Fibroblast of skin of back (primary cell): Measurements from ENCODE around the gene STX1B.
"Not testable (repeated sequence)": the region's sequence is repeated elsewhere in the genome, so short reads cannot be mapped to it uniquely, and the experiment has no call there.

Experiments
- DNase-seq: peaks from one replicate; pipeline ENCODE4 v3.0.0-alpha.2; 2013

The STX1B gene

GRCh38 chr16:31013292-31013691 lies 2.9 kb upstream of the STX1B start:
- DNase-seq, result not testable (repeated sequence)

DNA sequence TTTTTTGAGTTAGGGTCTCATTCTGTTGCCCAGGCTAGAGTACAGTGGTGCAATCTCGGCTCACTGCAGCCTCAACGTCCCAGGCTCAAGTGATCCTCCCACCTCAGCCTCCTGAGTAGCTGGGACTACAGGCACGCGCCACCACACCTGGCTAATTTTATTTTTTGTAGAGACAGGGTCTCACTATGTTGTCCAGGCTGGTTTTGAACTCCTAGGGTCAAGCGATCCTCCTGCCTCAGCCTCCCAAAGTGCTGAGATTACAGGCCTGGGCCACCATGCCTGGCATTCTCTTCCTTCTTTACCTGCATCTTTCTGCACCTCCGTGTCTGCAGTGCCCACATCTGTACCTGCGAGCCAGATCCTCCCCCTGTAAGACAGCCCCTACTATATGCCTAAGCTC lies 1.4 kb upstream of the STX1B start:
- not testable (repeated sequence) for DNase-seq

GRCh38 chr16:31009894-31010584 lies 399 bp downstream of the STX1B start:
- DNase-seq, result no peak

DNA sequence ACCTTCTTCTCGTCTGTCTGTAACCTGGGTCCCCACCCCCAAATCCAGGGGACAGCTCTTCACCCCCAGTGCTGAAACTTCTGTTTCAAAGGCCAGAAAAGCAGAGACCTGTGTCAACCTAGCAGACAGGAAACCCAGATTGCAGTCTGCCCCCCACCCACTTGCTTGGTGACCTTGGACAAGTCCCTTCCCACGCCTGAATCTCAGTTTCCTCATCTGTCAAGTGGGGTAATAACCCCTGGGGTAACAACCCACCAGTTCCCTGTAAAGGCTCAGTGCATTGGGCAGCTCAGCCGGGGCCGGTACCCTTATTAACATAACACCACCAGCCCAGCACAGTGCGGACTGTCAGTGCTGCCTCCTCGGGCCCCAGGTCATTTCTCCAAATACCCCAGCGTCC lies 1.3 kb downstream of the STX1B start:
- DNase-seq, result no peak

GRCh38 chr16:31008551-31008950 lies 1.9 kb downstream of the STX1B start:
- DNase-seq, result no peak

DNA sequence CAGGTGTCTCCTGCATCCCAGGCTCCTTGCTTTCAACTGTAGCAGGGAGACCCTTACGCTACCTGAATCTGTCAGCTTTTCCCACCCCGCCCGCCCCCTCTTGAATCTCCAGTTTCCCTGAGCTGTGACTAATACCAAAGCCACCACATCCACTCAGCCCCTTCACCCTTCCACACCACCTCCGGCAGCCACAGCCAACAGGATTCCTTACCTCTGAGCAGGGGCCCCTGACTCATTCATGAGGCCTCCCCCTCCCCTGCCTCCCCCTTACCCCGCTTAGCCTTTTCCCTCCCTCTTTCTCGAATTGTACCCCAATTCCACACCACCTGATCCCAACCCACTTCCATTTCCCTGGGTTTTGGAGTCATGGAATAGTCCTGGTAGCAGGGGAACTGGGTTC lies 2.3 kb downstream of the STX1B start:
- peak; percentile 75 for DNase-seq

DNA sequence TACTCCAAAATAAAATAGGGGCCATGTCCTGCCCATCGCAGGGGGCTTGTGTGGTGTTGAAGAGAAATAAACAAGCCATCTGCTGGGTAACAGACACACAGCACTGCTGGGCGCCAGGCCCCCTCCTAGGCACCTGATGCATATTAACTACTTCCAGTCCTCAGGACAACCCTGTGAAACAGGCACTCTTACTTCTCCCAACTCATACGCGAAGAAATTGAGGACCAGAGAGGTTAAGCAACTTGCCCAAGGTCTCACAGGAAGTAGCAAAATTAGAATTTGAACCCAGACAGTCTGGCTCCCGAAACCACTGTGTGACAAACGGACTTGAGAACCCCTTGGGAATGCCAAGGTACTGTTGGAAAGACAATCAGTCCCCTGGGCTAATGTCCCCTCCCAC lies 2.8 kb downstream of the STX1B start:
- no peak for DNase-seq

GRCh38 chr16:31006589-31006988 lies 3.8 kb downstream of the STX1B start:
- DNase-seq, result no peak

GRCh38 chr16:31006086-31006385 lies 4.4 kb downstream of the STX1B start:
- no peak for DNase-seq

- DNase-seq, result no peak
Measured at GRCh38 chr16:31005350-31006085, 4.9 kb downstream of the STX1B start.

- no peak for DNase-seq
Measured at GRCh38 chr16:31004658-31005057, 5.8 kb downstream of the STX1B start.

- no peak for DNase-seq
Measured at GRCh38 chr16:31003744-31004143, 6.7 kb downstream of the STX1B start.

DNA sequence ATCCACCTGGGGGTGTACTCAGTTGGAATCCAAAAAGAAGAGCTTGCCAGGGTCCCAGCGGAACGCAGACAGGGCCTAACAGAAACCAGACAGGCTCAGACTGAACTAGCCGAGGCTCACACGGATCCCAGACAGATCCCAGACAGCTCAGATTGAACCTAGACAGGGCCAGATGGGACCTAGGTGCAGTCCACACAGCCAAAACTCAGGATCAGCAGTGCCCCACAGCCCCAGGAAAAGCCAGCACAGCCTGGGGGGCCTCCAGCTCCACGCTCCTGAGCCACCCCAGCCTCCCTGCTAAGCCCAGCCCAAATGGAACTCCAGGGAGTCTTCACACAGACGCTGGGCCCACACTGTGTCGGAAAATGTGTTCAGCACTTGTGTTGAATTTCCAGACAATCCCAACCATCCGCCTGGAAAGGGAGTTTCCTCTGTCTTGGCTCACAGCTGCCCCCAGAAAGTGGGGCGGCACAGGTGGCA lies 7.5 kb downstream of the STX1B start:
- no peak for DNase-seq

- no peak for DNase-seq
Measured at GRCh38 chr16:31002250-31002700, 8.2 kb downstream of the STX1B start.

- DNase-seq, result no peak
Measured at GRCh38 chr16:31001507-31002249, 8.8 kb downstream of the STX1B start.

DNA sequence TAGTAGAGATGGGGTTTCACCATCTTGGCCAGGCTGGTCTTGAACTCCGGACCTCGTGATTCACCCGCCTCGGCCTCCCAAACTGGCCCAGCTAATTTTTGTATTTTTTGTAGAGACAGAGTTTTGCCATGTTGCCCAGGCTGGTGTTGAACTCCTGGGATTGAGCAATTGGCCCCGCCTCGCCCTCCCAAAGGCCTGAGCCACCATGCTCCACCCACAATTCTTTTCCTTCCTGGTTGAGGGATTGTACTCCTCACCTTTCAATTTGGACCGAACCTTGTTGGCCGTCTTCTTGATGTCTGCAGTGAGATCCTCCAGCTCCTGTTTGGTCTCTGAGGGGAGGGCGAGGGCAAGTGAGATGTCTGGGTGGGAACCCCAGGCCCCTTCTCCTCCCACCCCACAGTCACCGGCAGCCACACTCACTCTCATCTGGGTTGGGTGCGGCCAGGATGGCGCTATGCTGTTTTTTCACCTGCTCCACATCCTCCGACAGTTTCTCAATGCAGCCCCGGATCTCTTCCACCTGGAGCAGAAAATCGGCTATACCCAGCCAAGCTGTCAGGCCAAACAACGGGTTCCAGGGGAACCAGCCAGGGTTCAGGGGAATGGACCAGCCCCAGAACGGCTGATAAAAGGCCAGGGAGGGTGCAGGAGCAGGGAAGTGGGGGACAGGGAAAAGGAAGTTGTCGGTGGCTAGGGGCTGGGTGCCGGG lies 9.6 kb downstream of the STX1B start:
- no peak for DNase-seq

- DNase-seq, result no peak
Measured at GRCh38 chr16:30998852-30999761, 11.3 kb downstream of the STX1B start.

GRCh38 chr16:30997725-30998711 lies 12.4 kb downstream of the STX1B start:
- DNase-seq, result peak; percentile 89

GRCh38 chr16:30996985-30997724 lies 13.3 kb downstream of the STX1B start:
- DNase-seq, result peak; percentile 69
